WTC11 (cell line): Measurements from ENCODE around the gene FCGBP. TPM values are rescaled to one million over a fixed set of nuclear protein-coding genes. Genes with fewer than 3 reads are reported as not detected.

Source experiments
- ATAC-seq: fragments of 200-7000 bp; cut with Tn5 transposase; 2 replicates; pipeline ENCODE4 v1.10.0; 2021; ENCODE audit warnings: mild to moderate bottlenecking, moderate library complexity
- CTCF ChIA-PET: fragments of 300-600 bp; sonication (Branson Sonifier 250); formaldehyde crosslinking; loops from one replicate; lab custom pipeline; 2021; ENCODE audit warnings: antibody characterized with exemption; lab: Charles Lee
- POLR2A ChIA-PET: fragments of 350-600 bp; sonication (Branson Sonifier 250); formaldehyde crosslinking; loops from one replicate; lab custom pipeline; 2021; ENCODE audit warnings: antibody characterized with exemption; lab: Charles Lee
- DNase-seq: peaks from one replicate; pipeline ENCODE4 v3.0.0; 2021; ENCODE audit warnings: low spot score
- H3K27ac Mint-ChIP-seq: 2 replicates; pipeline ENCODE4 v1.8.0; 2021; ENCODE audit warnings: mixed read lengths
- H3K27me3 Mint-ChIP-seq: 2 replicates; pipeline ENCODE4 v1.8.0; 2021; ENCODE audit warnings: low read depth, mild to moderate bottlenecking, moderate library complexity, mixed read lengths
- H3K36me3 Mint-ChIP-seq: 2 replicates; pipeline ENCODE4 v1.8.0; 2021; ENCODE audit warnings: mixed read lengths
- H3K4me1 Mint-ChIP-seq: 2 replicates; pipeline ENCODE4 v1.8.0; 2022; ENCODE audit warnings: mixed read lengths
- H3K4me3 Mint-ChIP-seq: 2 replicates; pipeline ENCODE4 v1.8.0; 2021; ENCODE audit warnings: mild to moderate bottlenecking, moderate library complexity, mixed read lengths
- H3K9me3 Mint-ChIP-seq: 2 replicates; pipeline ENCODE4 v1.8.0; 2021; ENCODE audit warnings: mixed read lengths
- AFF4 ChIP-seq: sonication (generic); formaldehyde crosslinking; IDR thresholded peaks from 2 replicates; pipeline ENCODE4 v1.8.1; 2023; ENCODE audit warnings: mild to moderate bottlenecking, missing genetic modification reagents, borderline replicate concordance
- FOXP1 ChIP-seq: sonication (generic); formaldehyde crosslinking; IDR thresholded peaks from 2 replicates; pipeline ENCODE4 v1.8.0; 2022; ENCODE audit warnings: missing genetic modification reagents, mild to moderate bottlenecking, moderate library complexity, borderline replicate concordance
- FOXP4 ChIP-seq: sonication (generic); formaldehyde crosslinking; IDR thresholded peaks from 2 replicates; pipeline ENCODE4 v1.8.0; 2022; ENCODE audit warnings: mild to moderate bottlenecking, missing genetic modification reagents
- GABPB1 ChIP-seq: sonication (generic); formaldehyde crosslinking; IDR thresholded peaks from 2 replicates; pipeline ENCODE4 v1.8.1; 2023; ENCODE audit warnings: mild to moderate bottlenecking, missing genetic modification reagents
- IRF2 ChIP-seq: sonication (generic); formaldehyde crosslinking; IDR thresholded peaks from 2 replicates; pipeline ENCODE4 v1.8.0; 2022; ENCODE audit warnings: low read depth, missing genetic modification reagents, borderline replicate concordance
- MAX ChIP-seq: sonication (generic); formaldehyde crosslinking; IDR thresholded peaks from 2 replicates; pipeline ENCODE4 v1.8.0; 2022; ENCODE audit warnings: mild to moderate bottlenecking, missing genetic modification reagents
- MLX ChIP-seq: sonication (generic); formaldehyde crosslinking; IDR thresholded peaks from 2 replicates; pipeline ENCODE4 v1.8.1; 2023; ENCODE audit warnings: mild to moderate bottlenecking, missing genetic modification reagents, moderate library complexity
- MYBL2 ChIP-seq: sonication (generic); formaldehyde crosslinking; IDR thresholded peaks from 2 replicates; pipeline ENCODE4 v1.8.1; 2023; ENCODE audit warnings: mild to moderate bottlenecking, moderate library complexity, missing genetic modification reagents
- NR1H2 ChIP-seq: sonication (generic); formaldehyde crosslinking; IDR thresholded peaks from 2 replicates; pipeline ENCODE4 v1.9.0; 2021; ENCODE audit warnings: mild to moderate bottlenecking, moderate library complexity, missing genetic modification reagents
- NR3C1 ChIP-seq: sonication (generic); formaldehyde crosslinking; conservative IDR thresholded peaks from 2 replicates; pipeline ENCODE4 v1.8.1; 2023; ENCODE audit warnings: low read depth, mild to moderate bottlenecking, missing genetic modification reagents
- RORB ChIP-seq: fragments of 250-450 bp; sonication (Bioruptor Pico); IDR thresholded peaks from 2 replicates; pipeline ENCODE4 v1.9.0; 2021; ENCODE audit warnings: mild to moderate bottlenecking
- SMAD4 ChIP-seq: sonication (generic); formaldehyde crosslinking; IDR thresholded peaks from 2 replicates; pipeline ENCODE4 v1.8.0; 2022; ENCODE audit warnings: mild to moderate bottlenecking, missing genetic modification reagents
- ZBTB21 ChIP-seq: sonication (generic); formaldehyde crosslinking; IDR thresholded peaks from 2 replicates; pipeline ENCODE4 v1.8.1; 2023; ENCODE audit warnings: mild to moderate bottlenecking, missing genetic modification reagents, borderline replicate concordance
- ZNF232 ChIP-seq: sonication (generic); formaldehyde crosslinking; IDR thresholded peaks from 2 replicates; pipeline ENCODE4 v1.8.0; 2022; ENCODE audit warnings: mild to moderate bottlenecking, missing genetic modification reagents
- ZNF263 ChIP-seq: sonication (generic); formaldehyde crosslinking; IDR thresholded peaks from 2 replicates; pipeline ENCODE4 v1.8.1; 2022; ENCODE audit warnings: low read depth, mild to moderate bottlenecking, moderate library complexity, missing genetic modification reagents
- ZNF281 ChIP-seq: sonication (generic); formaldehyde crosslinking; IDR thresholded peaks from 2 replicates; pipeline ENCODE4 v1.8.0; 2023; ENCODE audit warnings: mild to moderate bottlenecking, missing genetic modification reagents
- ZNF416 ChIP-seq: fragments of 250-450 bp; sonication (Bioruptor Pico); IDR thresholded peaks from 2 replicates; pipeline ENCODE4 v1.9.0; 2021; ENCODE audit warnings: mild to moderate bottlenecking, inconsistent platforms
- ZNF425 ChIP-seq: fragments of 250-450 bp; sonication (Bioruptor Pico); conservative IDR thresholded peaks from 2 replicates; pipeline ENCODE4 v1.9.0; 2021; ENCODE audit warnings: mild to moderate bottlenecking
- ZNF671 ChIP-seq: fragments of 250-450 bp; sonication (Bioruptor Pico); IDR thresholded peaks from 2 replicates; pipeline ENCODE4 v1.8.0; 2021; ENCODE audit warnings: mild to moderate bottlenecking
- total RNA-seq: library from RNA; stranded (reverse); gene quantifications from 3 replicates; pipeline ENCODE4 v1.2.3, GENCODE V29; 2021

Gene FCGBP
- total RNA-seq, 1 experiment from 2014 or later: 2.8 TPM

GRCh38 chr19:39927524-39928356 is 6.7 kb downstream of the FCGBP start (continued):
- TF ChIP-seq AFF4 (no peak), ZNF232 (CRISPR knock-in tag) (no peak), NR1H2 (CRISPR knock-in tag) (no peak)
- TF ChIP-seq, all 79 proteins: peak for 0

- Mint-ChIP-seq H3K4me3 (no peak overlapping the region), H3K9me3 (no peaks in the 10 kb centered on the region), H3K36me3 (no peaks in the 10 kb centered on the region), H3K27ac (no peak overlapping the region), H3K4me1 (peaks cover 6% of the 10 kb centered on the region), H3K27me3 (no peaks in the 10 kb centered on the region)
- POLR2A ChIA-PET: no interaction called here
- CTCF ChIA-PET: interaction anchor here (1.4 kb wide), 1 partner anchor 134 kb away, joined by 4 read pairs; no protein-coding TSS in a partner anchor
- TF ChIP-seq MAX (CRISPR knock-in tag) (no peak), SMAD4 (CRISPR knock-in tag) (no peak), ZNF281 (no peak), IRF2 (CRISPR knock-in tag) (no peak), RORB (CRISPR knock-in tag) (no peak), ZNF671 (CRISPR knock-in tag) (no peak)
- DNase-seq: no peak
- ATAC-seq: no peak
These were observed 7.4 kb downstream of the FCGBP start for GRCh38 chr19:39927076-39927475.

GRCh38 chr19:39926170-39926760 is 8.2 kb downstream of the FCGBP start:
- Mint-ChIP-seq H3K9me3 (no peaks in the 10 kb centered on the region), H3K27ac (no peak overlapping the region), H3K4me1 (peaks cover 6% of the 10 kb centered on the region), H3K27me3 (no peaks in the 10 kb centered on the region), H3K4me3 (no peak overlapping the region), H3K36me3 (no peaks in the 10 kb centered on the region)
- POLR2A ChIA-PET: no interaction called here
- CTCF ChIA-PET: interaction anchor here (1.4 kb wide), 1 partner anchor 133 kb away, joined by 4 read pairs; no protein-coding TSS in a partner anchor
- no peak for ATAC-seq
- DNase-seq: no peak
- TF ChIP-seq ZNF425: no peak
- TF ChIP-seq NR3C1 (CRISPR knock-in tag): no peak
- no peak for TF ChIP-seq FOXP4
- no peak for TF ChIP-seq MYBL2 (CRISPR knock-in tag)
- TF ChIP-seq ZNF232 (CRISPR knock-in tag): no peak
- no peak for TF ChIP-seq FOXP1 (CRISPR knock-in tag)
- no peak for TF ChIP-seq ZNF416 (CRISPR knock-in tag)
- no peak for TF ChIP-seq ZNF263 (CRISPR knock-in tag)
- TF ChIP-seq ZBTB21: no peak
- no peak for TF ChIP-seq GABPB1 (CRISPR knock-in tag)
- TF ChIP-seq MLX (CRISPR knock-in tag): no peak
